Neuronal stem cell (in vitro differentiated cells): ENCODE data around the gene KLF8.

Experiments used
- DNase-seq: peaks from one replicate; pipeline ENCODE4 v3.0.0-alpha.2; 2013; ENCODE audit warnings: low spot score
- H2AFZ ChIP-seq: one replicate; pipeline ENCODE4 v1.6.1; 2013; ENCODE audit warnings: mild to moderate bottlenecking, low read length, inconsistent platforms
- H2AK5ac ChIP-seq: 2 replicates; pipeline ENCODE4 v1.6.1; 2013; ENCODE audit warnings: low read depth, mild to moderate bottlenecking, inconsistent platforms, low read length, moderate library complexity, mixed read lengths
- H2BK120ac ChIP-seq: 2 replicates; pipeline ENCODE4 v1.6.1; 2013; ENCODE audit warnings: low read depth, mild to moderate bottlenecking, inconsistent platforms, low read length, moderate library complexity, mixed read lengths
- H2BK12ac ChIP-seq: one replicate; pipeline ENCODE4 v1.6.1; 2013; ENCODE audit warnings: low read length, inconsistent platforms
- H2BK15ac ChIP-seq: 2 replicates; pipeline ENCODE4 v1.6.1; 2013; ENCODE audit warnings: mild to moderate bottlenecking, low read length, inconsistent platforms, mixed read lengths
- H2BK5ac ChIP-seq: one replicate; pipeline ENCODE4 v1.6.1; 2013; ENCODE audit warnings: inconsistent platforms, mild to moderate bottlenecking, low read length, moderate library complexity
- H3K14ac ChIP-seq: one replicate; pipeline ENCODE4 v1.6.1; 2013; ENCODE audit warnings: low read length, inconsistent platforms
- H3K18ac ChIP-seq: 2 replicates; pipeline ENCODE4 v1.6.1; 2013; ENCODE audit warnings: low read length, inconsistent platforms
- H3K23ac ChIP-seq: 2 replicates; pipeline ENCODE4 v1.6.1; 2013; ENCODE audit warnings: low read depth, mild to moderate bottlenecking, mixed read lengths, low read length, inconsistent platforms; ENCODE audit not compliant: poor library complexity
- H3K27ac ChIP-seq: replicated peaks from 3 replicates; pipeline ENCODE4 v1.5.1; 2013; ENCODE audit warnings: low read length, inconsistent platforms
- H3K27me3 ChIP-seq, 3 experiments: 2 replicates each; pipeline ENCODE4 v1.6.1; 2013; ENCODE audit warnings: low read length in 3 of 3, mild to moderate bottlenecking in 2 of 3, inconsistent platforms in 1 of 3, low read depth in 1 of 3, mixed read lengths in 1 of 3, moderate library complexity in 1 of 3; ENCODE audit not compliant: control insufficient read depth in 3 of 3, insufficient read depth in 3 of 3
- H3K36me3 ChIP-seq, 2 donors: replicated peaks in 1 of 2; 2 replicates each; pipeline ENCODE4 v1.6.1; 2013; ENCODE audit warnings: low read length in 2 of 2; ENCODE audit not compliant: control insufficient read depth in 2 of 2, insufficient read depth in 2 of 2
- H3K4ac ChIP-seq: 2 replicates; pipeline ENCODE4 v1.6.1; 2013; ENCODE audit warnings: inconsistent platforms, mild to moderate bottlenecking, low read length, moderate library complexity
- H3K4me1 ChIP-seq, 2 donors: 1 replicate in 1 of 2; 2 replicates in 1 of 2; pipeline ENCODE4 v1.6.1; 2013; ENCODE audit warnings: low read length in 2 of 2, low read depth in 1 of 2; ENCODE audit not compliant: control insufficient read depth in 2 of 2, insufficient read depth in 1 of 2
- H3K4me2 ChIP-seq: one replicate; pipeline ENCODE4 v1.6.1; 2013; ENCODE audit warnings: mild to moderate bottlenecking, low read length, inconsistent platforms; ENCODE audit not compliant: insufficient read depth, poor library complexity, severe bottlenecking
- H3K4me3 ChIP-seq, 2 donors: 2 replicates each; pipeline ENCODE4 v1.5.1; 2013; ENCODE audit warnings: low read length in 2 of 2, mild to moderate bottlenecking in 2 of 2, inconsistent platforms in 1 of 2, moderate library complexity in 1 of 2
- H3K79me1 ChIP-seq: one replicate; pipeline ENCODE4 v1.6.1; 2013; ENCODE audit warnings: low read depth, mild to moderate bottlenecking, inconsistent platforms, low read length, moderate library complexity
- H3K9ac ChIP-seq: one replicate; pipeline ENCODE4 v1.6.1; 2013; ENCODE audit warnings: mild to moderate bottlenecking, low read depth, low read length, inconsistent platforms; ENCODE audit not compliant: poor library complexity
- H3K9me3 ChIP-seq, 2 donors: replicated peaks in 1 of 2; 2 replicates each; pipeline versions ENCODE3 to v1.6.1; 2013; ENCODE audit warnings: low read length in 2 of 2, mild to moderate bottlenecking in 2 of 2, inconsistent platforms in 1 of 2, low read depth in 1 of 2, mixed read lengths in 1 of 2, moderate library complexity in 1 of 2; ENCODE audit not compliant: control insufficient read depth in 2 of 2, insufficient read depth in 1 of 2
- H4K8ac ChIP-seq: one replicate; pipeline ENCODE4 v1.6.1; 2013; ENCODE audit warnings: low read depth, mild to moderate bottlenecking, inconsistent platforms, low read length, moderate library complexity
- H4K91ac ChIP-seq: one replicate; pipeline ENCODE4 v1.6.1; 2013; ENCODE audit warnings: low read length, low read depth, mild to moderate bottlenecking, inconsistent platforms; ENCODE audit not compliant: poor library complexity
- WGBS, 2 donors: extraction: QIAGEN DNeasy Blood & Tissue Kit; methylation state at CpG; one replicate each; pipeline ENCODE4 v1.1.7; 2013; ENCODE audit warnings: missing lambda C conversion rate in 2 of 2, mixed read lengths in 1 of 2; ENCODE audit not compliant: insufficient read length in 2 of 2, insufficient replicate concordance in 1 of 2; ENCODE audit errors: extremely low coverage in 2 of 2; 5-methylcytosine and 5-hydroxymethylcytosine counted together

The KLF8 gene

DNA sequence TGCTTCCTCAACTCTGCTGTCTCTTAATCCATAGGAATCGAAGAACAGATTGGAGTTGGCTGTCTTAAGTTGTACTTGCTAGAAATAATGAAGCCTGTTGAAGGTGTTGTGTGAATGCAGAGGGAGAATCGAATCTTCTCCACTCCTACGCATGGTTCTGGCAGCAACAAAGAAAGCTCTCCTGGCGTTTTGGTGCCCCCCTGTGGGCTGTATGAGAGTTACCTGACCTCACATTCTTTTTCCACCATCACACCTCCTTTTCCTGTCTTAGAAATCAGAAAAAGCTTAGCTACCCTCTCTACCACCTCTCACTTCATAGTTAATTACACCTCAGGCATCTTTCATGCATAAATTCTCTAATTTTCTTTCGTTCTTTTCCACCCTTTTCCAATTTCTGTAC, 16.3 kb downstream of the KLF8 start:
- Histone ChIP-seq H2BK5ac (no peak overlapping the region), H3K27ac (no peak overlapping the region), H3K9me3 (no peaks in the 10 kb centered on the region), H4K8ac (no peak overlapping the region), H2BK15ac (no peak overlapping the region), H4K91ac (no peak overlapping the region), H3K36me3 (no peaks in the 10 kb centered on the region), H3K27me3 (no peaks in the 10 kb centered on the region), H3K14ac (no peak overlapping the region), H2AK5ac (no peak overlapping the region), H3K4ac (no peak overlapping the region), H2BK120ac (no peak overlapping the region), H3K4me1 (no peaks in the 10 kb centered on the region), H2BK12ac (no peak overlapping the region), H2AFZ (peak overlapping the region; percentile 57), H3K4me3 (no peak overlapping the region), H3K9ac (no peak overlapping the region), H3K23ac (no peak overlapping the region), H3K4me2 (no peak overlapping the region), H3K79me1 (no peaks in the 10 kb centered on the region), H3K18ac (no peak overlapping the region)
- WGBS, 2 donors = no CpG with 5 or more reads among the region's 5 CpGs
- no peak for DNase-seq

DNA sequence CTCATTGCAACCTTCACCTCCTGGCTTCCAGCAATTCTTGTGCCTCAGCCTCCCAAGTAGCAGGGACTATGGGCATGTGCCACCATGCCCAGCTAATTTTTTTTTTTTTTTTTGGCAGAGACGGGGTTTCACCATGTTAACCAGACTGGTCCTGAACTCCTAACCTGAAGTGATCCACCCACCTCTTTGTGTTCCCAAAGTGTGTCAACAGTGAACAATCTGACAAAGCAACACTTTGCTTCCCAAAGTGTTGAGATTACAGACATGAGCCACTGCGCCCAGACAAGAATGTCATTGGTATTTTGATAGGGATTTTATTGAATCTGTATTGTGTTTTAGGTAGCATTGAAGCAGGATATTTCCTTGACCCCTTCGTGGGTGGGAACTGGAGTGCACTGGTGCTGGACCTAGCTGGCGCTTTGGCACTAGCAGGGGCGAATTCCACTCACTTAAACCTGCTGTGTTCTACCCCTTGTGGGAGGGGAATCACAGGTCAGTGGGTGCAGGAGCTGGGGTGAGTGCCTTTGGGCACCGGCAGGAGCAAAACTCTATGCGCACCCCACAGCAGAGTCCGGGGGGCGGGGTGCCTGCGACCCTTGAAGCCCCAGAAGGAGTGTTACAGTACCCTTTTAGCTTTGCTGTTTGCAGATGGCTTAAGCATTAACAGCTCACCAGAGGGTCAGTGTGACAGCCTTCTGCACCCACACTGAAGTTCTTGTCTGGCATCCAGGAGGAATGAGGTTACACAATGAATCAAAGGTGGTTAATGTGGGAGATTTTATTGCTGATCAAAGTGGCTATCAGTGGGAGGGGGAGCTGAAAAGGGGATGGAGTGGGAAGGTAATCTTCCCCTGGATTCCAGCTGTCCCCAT, 21.9 kb downstream of the KLF8 start:
- Histone ChIP-seq H2BK120ac (no peak overlapping the region), H3K79me1 (no peaks in the 10 kb centered on the region)
- no CpG with 5 or more reads among the region's 10 CpGs for WGBS, 2 donors

DNA sequence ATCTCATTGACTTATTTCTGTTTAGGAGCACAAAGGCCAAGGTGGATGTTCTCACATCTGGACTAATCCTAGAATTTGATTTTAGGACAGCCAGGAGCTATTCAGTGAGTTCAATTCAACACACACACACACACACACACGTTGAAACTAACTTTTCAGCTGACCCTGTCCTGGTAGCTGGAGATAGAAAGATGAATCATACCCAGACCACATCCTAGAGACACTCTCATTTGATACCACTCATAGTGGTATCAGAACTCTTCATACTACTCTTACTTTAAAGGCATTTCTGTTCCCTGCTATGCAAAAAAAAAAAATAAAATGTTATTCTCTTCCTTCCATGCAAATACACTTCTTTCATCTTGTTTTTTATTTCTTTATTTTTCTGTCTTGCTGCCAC, 36.7 kb downstream of the KLF8 start:
- H2BK120ac ChIP-seq = no peak overlapping the region
- H3K9ac ChIP-seq = no peak overlapping the region
- H3K4me2 ChIP-seq = no peak overlapping the region
- no peak overlapping the region for H3K18ac ChIP-seq
- H3K4me3 ChIP-seq = no peak overlapping the region
- H4K8ac ChIP-seq = no peak overlapping the region
- H3K79me1 ChIP-seq = no peaks in the 10 kb centered on the region
- no peak overlapping the region for H2BK15ac ChIP-seq
- DNase-seq = no peak
- no CpG with 5 or more reads among the region's 1 CpG for WGBS, 2 donors
- H4K91ac ChIP-seq = no peak overlapping the region
- no peak overlapping the region for H3K4ac ChIP-seq
- H3K27me3 ChIP-seq = no peaks in the 10 kb centered on the region
- H3K9me3 ChIP-seq = no peaks in the 10 kb centered on the region
- H2BK12ac ChIP-seq = no peak overlapping the region
- H3K36me3 ChIP-seq = no peaks in the 10 kb centered on the region
- H2BK5ac ChIP-seq = no peak overlapping the region
- H3K4me1 ChIP-seq = no peaks in the 10 kb centered on the region
- H2AK5ac ChIP-seq = no peak overlapping the region
- H3K23ac ChIP-seq = no peak overlapping the region
- H2AFZ ChIP-seq = no peak overlapping the region
- H3K27ac ChIP-seq = no peak overlapping the region
- H3K14ac ChIP-seq = no peak overlapping the region

More for the DNA sequence above, 21.9 kb downstream of the KLF8 start:
- H3K4me2 ChIP-seq = no peak overlapping the region
- H2BK5ac ChIP-seq = no peak overlapping the region
- H3K27me3 ChIP-seq = no peaks in the 10 kb centered on the region
- H2BK15ac ChIP-seq = no peak overlapping the region
- H3K4me3 ChIP-seq = no peak overlapping the region
- H4K91ac ChIP-seq = no peak overlapping the region
- H2AFZ ChIP-seq = no peak overlapping the region
- no peak for DNase-seq
- H3K14ac ChIP-seq = no peak overlapping the region
- H2AK5ac ChIP-seq = no peak overlapping the region
- H3K36me3 ChIP-seq = no peaks in the 10 kb centered on the region
- no peaks in the 10 kb centered on the region for H3K4me1 ChIP-seq
- no peak overlapping the region for H3K23ac ChIP-seq
- H4K8ac ChIP-seq = no peak overlapping the region
- no peak overlapping the region for H3K9ac ChIP-seq
- H3K18ac ChIP-seq = no peak overlapping the region
- H3K4ac ChIP-seq = no peak overlapping the region
- H3K9me3 ChIP-seq = no peaks in the 10 kb centered on the region
- no peak overlapping the region for H2BK12ac ChIP-seq
- H3K27ac ChIP-seq = no peak overlapping the region

DNA sequence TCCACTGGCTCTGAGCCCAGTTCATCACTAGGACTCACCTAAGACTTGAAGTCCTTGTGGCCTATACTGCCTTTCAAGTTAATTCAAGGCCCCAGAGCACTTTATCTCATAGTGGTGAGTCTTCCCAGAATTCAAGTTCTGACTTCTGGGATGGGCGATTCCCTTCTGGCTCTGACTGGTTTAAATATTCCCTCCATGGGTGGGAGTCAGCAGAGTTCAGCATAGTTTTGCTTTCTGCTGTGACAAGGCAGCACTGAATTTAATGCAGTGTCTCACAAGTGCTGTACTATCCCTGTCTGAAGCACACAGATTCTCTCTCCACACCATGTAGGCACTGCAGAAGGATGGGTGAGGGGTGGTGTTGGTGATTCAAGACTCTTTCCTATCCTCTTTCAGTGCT, 46.5 kb downstream of the KLF8 start:
- no peak overlapping the region for H3K4me3 ChIP-seq
- no peaks in the 10 kb centered on the region for H3K4me1 ChIP-seq
- no peak overlapping the region for H2BK120ac ChIP-seq
- no peak overlapping the region for H3K9ac ChIP-seq
- H4K8ac ChIP-seq = no peak overlapping the region
- no peak overlapping the region for H3K14ac ChIP-seq
- H2AFZ ChIP-seq = no peak overlapping the region
- no peak overlapping the region for H3K23ac ChIP-seq
- H3K79me1 ChIP-seq = no peaks in the 10 kb centered on the region
- H2BK12ac ChIP-seq = no peak overlapping the region
- H4K91ac ChIP-seq = no peak overlapping the region
- WGBS, 2 donors = no CpG with 5 or more reads among the region's 1 CpG
- H2BK15ac ChIP-seq = no peak overlapping the region
- H3K9me3 ChIP-seq = no peaks in the 10 kb centered on the region
- no peak for DNase-seq
- no peak overlapping the region for H3K27ac ChIP-seq
- no peak overlapping the region for H2BK5ac ChIP-seq
- H3K4me2 ChIP-seq = no peak overlapping the region
- peaks cover 0 to 2% (median 0%) of the 10 kb centered on the region in 3 experiments for H3K27me3 ChIP-seq
- no peaks in the 10 kb centered on the region for H3K36me3 ChIP-seq
- H2AK5ac ChIP-seq = no peak overlapping the region
- no peak overlapping the region for H3K4ac ChIP-seq
- no peak overlapping the region for H3K18ac ChIP-seq
